Fibroblast of peridontal ligament (primary cell): ENCODE results near the gene KRT76.
"Not testable (repeated sequence)": the region's sequence is repeated elsewhere in the genome, so short reads cannot be mapped to it uniquely, and the experiment has no call there.

Experiments used
- DNase-seq: peaks from one replicate; pipeline ENCODE4 v3.0.0-alpha.2; 2010; ENCODE audit errors: extremely low read depth

Gene KRT76

GRCh38 chr12:52796839-52797528 lies 19.8 kb upstream of the KRT76 start:
- DNase-seq: no peak

GRCh38 chr12:52796429-52796794 lies 19.3 kb upstream of the KRT76 start:
- no peak for DNase-seq

- no peak for DNase-seq
These were observed 18.7 kb upstream of the KRT76 start, which contains the start of gene KRT3 for GRCh38 chr12:52795694-52796428. Gene KRT3, minus strand, starts transcription at chr12:52796117. Its CDS starts 75 bp downstream, at chr12:52796042.

- DNase-seq: not testable (repeated sequence)
These were observed 18.2 kb upstream of the KRT76 start for GRCh38 chr12:52795332-52795674.

- DNase-seq: no peak
These were observed 17.6 kb upstream of the KRT76 start for GRCh38 chr12:52794479-52795331.

- DNase-seq: no peak
These were observed 15.3 kb upstream of the KRT76 start for GRCh38 chr12:52792185-52793029.

- no peak for DNase-seq
These were observed 14.4 kb upstream of the KRT76 start for GRCh38 chr12:52791271-52792184.

GRCh38 chr12:52790427-52791270 lies 13.5 kb upstream of the KRT76 start:
- no peak for DNase-seq

- no peak for DNase-seq
These were observed 12.7 kb upstream of the KRT76 start for GRCh38 chr12:52789637-52790426.

- no peak for DNase-seq
These were observed 11.9 kb upstream of the KRT76 start for GRCh38 chr12:52788876-52789636.

- DNase-seq: no peak
These were observed 11.2 kb upstream of the KRT76 start for GRCh38 chr12:52788192-52788875.

GRCh38 chr12:52787324-52788191 lies 10.4 kb upstream of the KRT76 start:
- DNase-seq: no peak

GRCh38 chr12:52784909-52785308 lies 7.8 kb upstream of the KRT76 start:
- no peak for DNase-seq

GRCh38 chr12:52783563-52784316 lies 6.6 kb upstream of the KRT76 start:
- DNase-seq: no peak

GRCh38 chr12:52782502-52782901 lies 5.4 kb upstream of the KRT76 start:
- no peak for DNase-seq
